Loucy (cell line): ENCODE results near the gene ESAM.

Source experiments
- H2AFZ ChIP-seq: fragments of 200-600 bp; sonication (generic); 2 replicates; pipeline ENCODE4 v1.6.0; 2016; ENCODE audit warnings: antibody characterized with exemption, mild to moderate bottlenecking, low read length, moderate library complexity
- H3F3A ChIP-seq: fragments of 200-600 bp; 2 replicates; pipeline ENCODE4 v1.6.0; 2016; ENCODE audit warnings: antibody characterized with exemption, low read depth, mild to moderate bottlenecking
- H3K27me3 ChIP-seq: fragments of 200-600 bp; sonication (generic); 2 replicates; pipeline ENCODE4 v1.6.1; 2014; ENCODE audit warnings: low read length, mild to moderate bottlenecking; ENCODE audit not compliant: insufficient read depth, poor library complexity, severe bottlenecking
- H3K36me3 ChIP-seq: fragments of 200-600 bp; sonication (generic); 2 replicates; pipeline ENCODE4 v1.6.1; 2016; ENCODE audit warnings: low read length; ENCODE audit not compliant: insufficient read depth
- H3K4me1 ChIP-seq: fragments of 200-600 bp; sonication (generic); 2 replicates; pipeline ENCODE4 v1.5.1; 2014; ENCODE audit warnings: low read length, mild to moderate bottlenecking; ENCODE audit not compliant: insufficient read depth, poor library complexity, severe bottlenecking
- H3K4me2 ChIP-seq: fragments of 200-600 bp; sonication (generic); 2 replicates; pipeline ENCODE4 v1.6.0; 2014; ENCODE audit warnings: antibody characterized with exemption, low read length, low read depth, mild to moderate bottlenecking; ENCODE audit not compliant: poor library complexity, severe bottlenecking
- H3K4me3 ChIP-seq: fragments of 200-600 bp; sonication (generic); 2 replicates; pipeline ENCODE4 v1.5.1; 2014; ENCODE audit warnings: low read length, mild to moderate bottlenecking, mixed read lengths; ENCODE audit not compliant: poor library complexity, severe bottlenecking
- H3K79me2 ChIP-seq: fragments of 200-600 bp; sonication (generic); 2 replicates; pipeline ENCODE4 v1.6.1; 2014; ENCODE audit warnings: low read length; ENCODE audit not compliant: insufficient read depth
- H3K9ac ChIP-seq: fragments of 200-600 bp; sonication (generic); 2 replicates; pipeline ENCODE4 v1.6.0; 2014; ENCODE audit warnings: mild to moderate bottlenecking, low read depth, low read length, moderate library complexity; ENCODE audit not compliant: poor library complexity, severe bottlenecking
- H3K9me2 ChIP-seq: fragments of 200-600 bp; sonication (generic); replicated peaks from 2 replicates; pipeline ENCODE4 v1.6.1; 2016; ENCODE audit warnings: low read depth, low read length, mixed read lengths
- H3K9me3 ChIP-seq: fragments of 200-600 bp; sonication (generic); 2 replicates; pipeline ENCODE4 v1.6.1; 2014; ENCODE audit warnings: mild to moderate bottlenecking, antibody characterized with exemption, low read length, low read depth; ENCODE audit not compliant: insufficient read depth
- H4K20me1 ChIP-seq: fragments of 200-600 bp; sonication (generic); 2 replicates; pipeline ENCODE4 v1.6.0; 2014; ENCODE audit warnings: antibody characterized with exemption, low read length, mild to moderate bottlenecking; ENCODE audit not compliant: insufficient read depth, poor library complexity, severe bottlenecking
- CTCF ChIP-seq: fragments of 200-600 bp; sonication (generic); conservative IDR thresholded peaks from 2 replicates; pipeline ENCODE4 v1.5.1; 2014; ENCODE audit warnings: mild to moderate bottlenecking, antibody characterized with exemption, low read length
- EZH2phosphoT487 ChIP-seq: fragments of 200-600 bp; IDR thresholded peaks from 2 replicates; pipeline ENCODE4 v1.6.1; 2018; ENCODE audit warnings: antibody characterized with exemption, mild to moderate bottlenecking, moderate library complexity, borderline replicate concordance

Gene ESAM

GRCh38 chr11:124748100-124748418 is 14.0 kb downstream of the ESAM start:
- no peaks in the 10 kb centered on the region for H3K9me2 ChIP-seq
- no peaks in the 10 kb centered on the region for H3F3A ChIP-seq
- H3K4me2 ChIP-seq = no peak overlapping the region
- H3K36me3 ChIP-seq = no peaks in the 10 kb centered on the region
- H3K27me3 ChIP-seq = no peaks in the 10 kb centered on the region
- TF ChIP-seq EZH2phosphoT487 (no peak), CTCF (no peak)
- no peak overlapping the region for H3K4me3 ChIP-seq
- H3K9ac ChIP-seq = no peak overlapping the region
- H3K4me1 ChIP-seq = no peaks in the 10 kb centered on the region
- H3K9me3 ChIP-seq = no peaks in the 10 kb centered on the region
- H4K20me1 ChIP-seq = no peaks in the 10 kb centered on the region
- H2AFZ ChIP-seq = no peak overlapping the region
- H3K79me2 ChIP-seq = no peaks in the 10 kb centered on the region

- H3K79me2 ChIP-seq = no peaks in the 10 kb centered on the region
- no peak overlapping the region for H3K9ac ChIP-seq
- H3F3A ChIP-seq = no peaks in the 10 kb centered on the region
- no peak overlapping the region for H3K4me2 ChIP-seq
- H3K36me3 ChIP-seq = no peaks in the 10 kb centered on the region
- H3K27me3 ChIP-seq = no peaks in the 10 kb centered on the region
- no peaks in the 10 kb centered on the region for H3K4me1 ChIP-seq
- no peaks in the 10 kb centered on the region for H4K20me1 ChIP-seq
- H3K4me3 ChIP-seq = no peak overlapping the region
- H3K9me3 ChIP-seq = no peaks in the 10 kb centered on the region
- TF ChIP-seq CTCF (no peak), EZH2phosphoT487 (no peak)
- no peaks in the 10 kb centered on the region for H3K9me2 ChIP-seq
- no peak overlapping the region for H2AFZ ChIP-seq
Observed at GRCh38 chr11:124747406-124748099, 14.5 kb downstream of the ESAM start.

GRCh38 chr11:124746621-124747243 is 15.4 kb downstream of the ESAM start:
- H3K4me2 ChIP-seq = no peak overlapping the region
- no peaks in the 10 kb centered on the region for H3K9me2 ChIP-seq
- no peak overlapping the region for H3K9ac ChIP-seq
- H3K4me3 ChIP-seq = no peak overlapping the region
- H3K36me3 ChIP-seq = no peaks in the 10 kb centered on the region
- no peaks in the 10 kb centered on the region for H3K79me2 ChIP-seq
- no peak overlapping the region for H2AFZ ChIP-seq
- no peaks in the 10 kb centered on the region for H3K27me3 ChIP-seq
- H3K4me1 ChIP-seq = peaks cover 2% of the 10 kb centered on the region
- no peak for TF ChIP-seq CTCF
- no peak for TF ChIP-seq EZH2phosphoT487
- no peaks in the 10 kb centered on the region for H4K20me1 ChIP-seq
- no peaks in the 10 kb centered on the region for H3F3A ChIP-seq
- H3K9me3 ChIP-seq = no peaks in the 10 kb centered on the region
